Measurements from ENCODE around the gene GDI1.
A peak's percentile ranks its signal among the peaks of the same experiment; 100 is the strongest.

GDI1 gene

GRCh38 chrX:154478728-154479622 lies 42.0 kb downstream of the GDI1 start, which contains the start of gene LAGE3:
TSS of gene LAGE3 (minus strand) at chrX:154479281. CDS start at chrX:154478915, 366 bp downstream.
- peak; percentile 89 to 91 for DNase-seq (ENCODE audit: low read depth in 1 of 2, low spot score in 1 of 2)

DNA sequence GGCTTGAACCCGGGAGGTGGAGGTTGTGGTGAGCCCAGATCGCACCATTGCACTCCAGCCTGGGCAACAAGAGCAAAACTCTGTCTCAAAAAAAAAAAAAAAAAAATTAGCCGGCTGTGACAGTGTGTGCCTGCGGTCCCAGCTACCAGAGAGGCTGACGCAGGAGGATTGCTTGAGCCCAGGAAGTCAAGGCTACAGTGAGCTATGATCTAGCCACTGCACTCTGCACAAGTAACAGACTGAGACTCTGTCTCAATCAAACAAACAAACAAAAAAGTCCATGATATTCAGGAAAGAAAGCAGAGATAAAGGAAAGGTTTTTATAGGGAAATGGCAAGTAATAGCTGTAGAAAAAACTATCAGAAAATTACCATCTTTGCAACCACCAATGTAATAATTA lies 44.2 kb downstream of the GDI1 start:
- DNase-seq (ENCODE audit: low read depth in 1 of 2, low spot score in 1 of 2) = no peak

DNA sequence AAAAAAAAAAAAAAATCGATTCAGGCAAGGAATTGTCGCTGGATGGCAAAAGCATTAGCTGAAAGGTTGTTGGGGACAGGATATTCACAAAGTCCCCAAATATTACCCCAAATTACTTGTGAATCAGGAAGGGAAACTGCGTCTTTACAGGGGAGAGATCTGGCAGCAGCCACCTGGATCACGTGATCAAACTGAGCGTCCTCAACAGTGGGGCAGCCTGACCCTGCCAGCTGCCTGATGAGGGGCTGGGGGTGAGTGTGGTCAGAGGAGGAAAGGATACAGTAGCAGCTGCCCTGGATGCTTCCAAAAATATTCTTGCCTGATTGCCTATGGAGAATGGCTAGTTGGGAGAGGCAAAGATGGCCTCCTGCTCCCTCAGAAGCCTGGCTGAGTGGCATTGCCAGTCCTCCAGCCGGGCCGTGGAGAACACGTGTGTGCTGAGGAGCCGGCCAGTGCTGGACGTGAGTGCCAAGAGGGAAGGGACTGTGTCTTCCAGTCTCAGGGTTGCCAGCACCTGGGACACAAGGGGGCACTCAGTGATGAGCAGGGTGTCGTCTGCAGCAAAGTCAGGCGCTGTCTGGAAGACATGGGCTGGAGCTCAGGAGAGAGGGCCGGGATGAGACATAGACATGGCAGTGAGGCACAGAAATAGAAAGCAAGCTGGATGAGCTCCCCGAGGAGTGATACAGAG lies 45.1 kb downstream of the GDI1 start:
- no peak for DNase-seq (ENCODE audit: low read depth in 1 of 2, low spot score in 1 of 2)

- DNase-seq (ENCODE audit: low read depth in 1 of 2, low spot score in 1 of 2) = no peak
Observed at GRCh38 chrX:154482786-154483185, 45.8 kb downstream of the GDI1 start.

- no peak for DNase-seq (ENCODE audit: low read depth in 1 of 2, low spot score in 1 of 2)
Observed at GRCh38 chrX:154483325-154483724, 46.4 kb downstream of the GDI1 start.

DNA sequence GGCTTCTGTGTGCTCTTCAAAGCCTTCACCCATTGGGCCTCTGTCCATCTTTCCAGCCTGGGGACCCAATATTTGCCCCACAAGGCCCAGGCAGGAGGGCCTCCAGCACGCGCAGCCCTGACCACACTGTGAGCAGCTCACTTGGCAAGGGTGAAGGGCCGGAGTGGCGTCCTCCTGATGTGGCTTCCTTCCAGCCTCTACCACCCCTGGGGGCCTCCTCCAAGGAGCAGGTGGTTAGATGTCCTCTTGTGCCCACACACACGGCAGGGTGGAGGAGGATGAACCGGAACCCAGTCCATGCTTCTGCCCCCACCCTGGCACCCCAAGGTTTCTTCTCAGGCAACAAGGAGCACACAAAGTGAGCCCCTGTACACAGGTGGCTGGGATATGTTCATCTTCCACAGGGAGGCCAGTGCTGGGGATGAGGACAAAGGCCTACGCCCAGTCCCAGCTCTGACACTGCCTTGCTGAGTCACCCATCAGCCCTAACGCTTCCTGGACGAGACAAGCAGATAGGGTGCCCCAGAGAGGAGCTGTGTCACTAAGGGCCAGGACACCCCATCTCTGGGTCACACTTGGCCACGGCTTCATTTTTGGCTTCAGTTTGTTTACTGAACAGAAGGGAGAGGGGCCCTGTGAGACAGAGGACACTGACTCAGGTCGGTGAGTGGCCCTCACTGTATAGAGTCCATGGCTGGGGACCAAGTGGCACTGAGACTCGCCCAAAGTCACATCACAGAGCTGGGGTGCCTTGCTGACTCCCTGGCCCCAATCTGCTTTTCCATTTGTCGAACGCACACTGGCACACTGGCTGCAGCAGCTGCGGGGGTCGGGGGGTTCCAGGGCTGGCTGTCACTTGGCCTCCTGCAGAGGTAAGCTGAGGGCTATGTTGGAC lies 47.5 kb downstream of the GDI1 start:
- DNase-seq (ENCODE audit: low read depth in 1 of 2, low spot score in 1 of 2) = no peak

DNA sequence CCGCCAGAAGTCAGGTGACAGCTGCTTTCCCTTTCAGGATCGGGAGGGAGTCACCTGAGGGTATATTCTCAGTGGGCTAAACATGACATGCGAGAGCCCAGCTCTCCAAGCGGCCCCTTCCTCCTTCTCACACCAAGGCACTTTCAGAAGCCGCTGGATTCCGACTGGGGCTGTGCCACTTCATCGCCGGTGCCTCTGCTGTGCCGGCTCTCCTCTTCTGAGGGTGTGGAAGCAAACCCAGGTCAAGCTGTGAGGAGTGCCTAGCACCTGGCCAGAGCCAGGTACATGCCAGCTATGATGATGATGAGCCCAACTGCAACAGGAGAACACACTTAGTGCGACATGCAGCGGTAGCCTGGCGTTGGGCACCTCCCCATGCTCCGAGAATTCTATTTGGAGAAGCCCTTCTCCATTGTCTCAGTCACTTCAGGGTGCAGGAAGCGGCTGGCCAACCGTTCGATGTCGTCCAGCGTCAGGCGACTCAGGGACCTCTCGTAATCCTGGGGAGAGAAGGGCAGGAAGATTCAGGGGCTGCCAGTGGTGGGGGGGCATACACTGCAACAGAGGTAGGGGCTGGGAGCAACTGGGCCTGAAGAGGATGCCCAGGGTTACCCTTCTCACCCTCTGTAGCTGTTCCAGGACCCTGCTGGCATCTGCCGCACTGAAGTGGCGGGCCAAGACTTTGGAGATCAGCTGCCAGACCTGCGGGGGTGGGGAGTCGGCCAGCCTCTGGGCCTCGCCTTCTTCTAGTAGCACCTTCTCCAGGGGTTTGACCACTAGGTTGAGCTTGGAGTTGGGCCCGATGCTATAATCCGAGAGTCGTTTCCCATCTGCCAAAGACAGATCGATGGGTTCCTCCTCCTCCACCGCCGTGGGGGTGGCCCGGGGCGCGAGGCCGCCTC lies 48.4 kb downstream of the GDI1 start:
- no peak for DNase-seq (ENCODE audit: low read depth in 1 of 2, low spot score in 1 of 2)

DNA sequence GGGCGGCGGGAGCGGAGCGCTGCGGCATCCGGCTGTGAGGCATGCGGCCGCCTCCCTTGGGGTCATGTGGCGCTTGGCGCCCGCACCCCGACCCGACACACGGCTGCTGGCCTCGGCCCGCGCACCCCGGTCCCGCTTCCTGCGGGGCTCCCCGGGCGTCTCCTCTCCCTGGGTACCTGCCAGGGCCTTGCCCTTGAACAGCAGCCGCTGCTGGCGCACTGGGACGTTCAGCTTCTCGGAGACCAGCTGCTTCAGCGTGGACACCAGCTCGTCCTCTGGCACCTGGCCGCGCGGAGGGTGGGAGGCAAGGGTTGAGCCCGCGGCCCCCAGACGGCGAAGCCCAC lies 49.1 kb downstream of the GDI1 start:
- peak in 1 of 2 donors; percentile 9 for DNase-seq (ENCODE audit: low read depth in 1 of 2, low spot score in 1 of 2)

GRCh38 chrX:154486396-154487207 lies 49.6 kb downstream of the GDI1 start, which contains the start of gene UBL4A:
TSS of gene UBL4A (minus strand) at chrX:154486615. CDS start at chrX:154486584, 31 bp downstream.
- peak; percentile 15 to 48 for DNase-seq (ENCODE audit: low read depth in 1 of 2, low spot score in 1 of 2)

DNA sequence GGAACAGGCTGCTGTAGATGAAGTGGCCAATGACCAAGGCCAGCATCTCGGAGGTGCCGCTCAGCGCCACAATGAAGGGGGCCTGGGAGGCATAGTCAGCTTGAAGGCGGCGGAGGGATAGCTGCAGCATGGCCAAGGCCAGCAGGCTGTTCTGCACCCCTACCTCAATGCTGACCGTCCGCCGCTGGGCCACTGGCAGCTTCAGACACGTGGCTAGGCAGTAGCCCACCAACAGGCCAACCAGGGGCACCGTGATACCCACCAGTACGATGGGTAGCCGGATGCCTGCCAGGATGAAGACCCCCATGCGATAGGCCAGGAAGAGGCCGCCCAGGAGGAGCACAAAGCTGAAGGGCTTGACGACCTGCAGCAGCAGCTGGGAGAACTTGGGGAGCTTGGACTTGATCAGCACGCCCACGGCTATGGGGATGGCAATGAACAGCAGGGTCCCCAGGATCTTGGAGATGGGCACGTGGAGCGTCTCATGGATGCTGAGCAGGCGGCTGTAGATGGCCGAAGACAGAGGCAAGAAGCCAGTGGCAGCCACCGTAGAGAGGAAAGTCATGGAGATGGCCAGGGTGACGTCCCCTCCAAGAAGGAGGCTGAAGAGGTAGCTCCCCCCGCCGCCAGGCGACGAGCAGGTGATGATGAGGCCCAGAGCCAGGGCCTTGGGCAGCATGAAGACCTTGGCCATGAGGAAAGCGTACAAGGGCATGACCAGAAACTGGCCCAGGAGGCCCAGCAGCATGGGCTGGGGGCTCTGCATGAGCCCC lies 50.8 kb downstream of the GDI1 start:
- DNase-seq (ENCODE audit: low read depth in 1 of 2, low spot score in 1 of 2) = no peak

GRCh38 chrX:154488336-154489075 lies 51.6 kb downstream of the GDI1 start:
- no peak for DNase-seq (ENCODE audit: low read depth in 1 of 2, low spot score in 1 of 2)

GRCh38 chrX:154489182-154489581 lies 52.2 kb downstream of the GDI1 start:
- DNase-seq (ENCODE audit: low read depth in 1 of 2, low spot score in 1 of 2) = no peak

DNA sequence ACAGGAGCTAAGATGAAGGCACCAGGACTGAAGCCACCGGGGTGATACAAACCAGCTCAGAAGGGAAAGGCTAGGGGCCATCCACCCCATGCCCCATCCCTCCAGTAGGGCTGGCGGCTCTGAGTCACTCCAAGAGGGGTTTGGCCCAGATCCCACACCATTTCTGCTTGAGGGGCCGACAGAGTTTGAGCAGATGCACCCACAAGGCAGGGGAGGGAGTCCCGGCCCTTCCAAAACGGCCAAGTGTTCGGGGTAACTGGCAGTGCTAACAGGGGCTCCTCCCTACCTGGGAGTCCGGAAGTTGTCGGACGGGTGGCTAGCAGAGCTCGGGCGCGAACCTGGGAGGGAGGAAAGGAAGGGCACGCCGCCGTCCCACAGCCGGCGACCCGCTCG lies 53.1 kb downstream of the GDI1 start:
- DNase-seq (ENCODE audit: low read depth in 1 of 2, low spot score in 1 of 2) = peak in 1 of 2 donors; percentile 4

DNA sequence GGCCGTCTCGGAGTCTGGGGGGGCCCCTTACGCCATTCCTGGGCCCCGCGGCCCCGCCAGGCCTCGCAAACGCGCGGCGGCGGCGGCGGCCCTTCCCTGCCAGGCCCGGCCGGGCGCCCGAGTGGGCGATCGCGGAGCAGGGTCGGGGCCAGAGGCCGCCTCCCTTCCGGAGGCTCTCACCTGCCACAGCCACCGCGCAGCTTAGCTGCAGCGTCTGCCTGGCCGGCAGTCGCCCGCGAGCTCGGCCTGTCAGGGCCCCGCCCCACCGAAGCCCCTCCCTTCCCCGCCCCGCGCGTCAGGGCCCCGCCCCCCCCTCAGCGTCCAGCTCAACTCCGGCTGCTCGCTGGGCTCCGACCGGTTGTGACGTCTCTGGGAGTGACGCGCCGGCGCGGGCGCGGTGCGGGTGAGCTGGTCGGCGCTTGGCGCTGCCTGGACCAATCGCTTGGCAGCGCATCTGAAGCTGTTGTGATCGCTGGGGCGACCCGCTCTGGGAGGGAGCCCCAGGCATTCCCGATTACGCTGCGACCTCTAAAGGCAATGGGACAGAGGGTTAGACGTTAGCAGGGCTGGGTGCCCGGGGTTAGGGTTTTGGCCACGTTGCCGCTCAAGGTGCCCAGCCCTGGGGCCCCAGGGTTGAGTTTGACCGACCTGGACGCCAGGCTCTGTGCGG lies 53.6 kb downstream of the GDI1 start, which contains the start of gene SLC10A3:
TSS of gene SLC10A3 (minus strand) at position 216 of the 670 bp plus-strand sequence. CDS start 1,689 bp downstream, outside the sequence.
- peak; percentile 78 to 79 for DNase-seq (ENCODE audit: low read depth in 1 of 2, low spot score in 1 of 2)

Data from stimulated activated CD4-positive, alpha-beta T cell treated with anti-CD3 and anti-CD28 coated beads, Interleukin-15, amount 100 ng/mL, for 1 hour (primary cell).